Body of pancreas (tissue), 4 donors: Measurements from ENCODE around the gene FAM13A.

ENCODE experiments used
- CTCF ChIP-seq, 7 experiments: fragments of 450-650 bp in 4 of 7; fragments of 200-600 bp in 3 of 7; sonication (generic) in 3 of 7; IDR thresholded peaks; one replicate each; pipeline ENCODE4 v1.5.1; 2016 to 2019; ENCODE audit warnings: antibody characterized with exemption in 7 of 7
- POLR2A ChIP-seq, 3 donors: fragments of 450-650 bp; IDR thresholded peaks; one replicate each; pipeline ENCODE4 v1.6.1; 2016; ENCODE audit warnings: antibody characterized with exemption in 3 of 3, mild to moderate bottlenecking in 2 of 3

- no peak for TF ChIP-seq CTCF (IDR thresholded peaks at IDR 0.05)
- TF ChIP-seq POLR2A (IDR thresholded peaks at IDR 0.05) = no peak
These were observed 295.0 kb downstream of the FAM13A start for GRCh38 chr4:88761861-88762523.
